ENCODE results near the gene DNAJC5.
"Not testable (repeated sequence)": the region's sequence is repeated elsewhere in the genome, so short reads cannot be mapped to it uniquely, and the experiment has no call there.

DNAJC5 gene

DNA sequence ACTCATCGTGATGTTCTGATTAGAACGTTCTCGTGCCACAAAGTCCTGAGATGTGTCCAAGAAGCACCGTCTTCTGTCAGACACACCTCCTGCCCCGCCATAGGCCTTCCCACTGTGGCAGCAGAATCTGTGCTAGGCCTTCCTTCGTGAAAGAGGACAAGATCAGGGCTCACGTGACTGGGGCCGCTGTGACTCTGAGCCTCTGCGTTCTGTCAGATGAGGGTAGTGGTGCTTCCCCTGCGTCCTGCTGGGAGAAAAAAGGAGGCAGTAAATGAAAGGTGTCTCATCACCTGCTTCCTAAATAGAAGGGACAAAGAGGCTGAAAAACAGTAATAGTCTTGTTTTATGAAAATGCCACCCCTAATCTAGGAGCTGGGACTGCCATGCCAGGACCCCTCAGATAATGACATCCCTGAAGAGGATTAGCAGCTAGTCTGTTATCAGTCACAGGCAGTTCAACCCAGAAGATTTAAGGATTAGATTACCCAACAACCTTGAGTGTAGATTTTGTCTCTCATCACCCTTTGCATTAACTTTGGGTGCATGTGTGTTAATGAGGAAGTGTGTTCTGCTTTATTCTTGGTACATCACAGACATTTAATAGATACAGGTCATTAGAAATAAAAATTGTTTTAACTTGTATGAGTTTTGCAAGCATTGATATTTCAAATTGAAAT is 4.1 kb downstream of the DNAJC5 start:
- TF ChIP-seq ZNF274 (IDR thresholded peaks at IDR 0.05; ENCODE audit: low read depth, low read length) = no peak
- H3K4me3 ChIP-seq (ENCODE audit: low read length) = no peak overlapping the region

DNA sequence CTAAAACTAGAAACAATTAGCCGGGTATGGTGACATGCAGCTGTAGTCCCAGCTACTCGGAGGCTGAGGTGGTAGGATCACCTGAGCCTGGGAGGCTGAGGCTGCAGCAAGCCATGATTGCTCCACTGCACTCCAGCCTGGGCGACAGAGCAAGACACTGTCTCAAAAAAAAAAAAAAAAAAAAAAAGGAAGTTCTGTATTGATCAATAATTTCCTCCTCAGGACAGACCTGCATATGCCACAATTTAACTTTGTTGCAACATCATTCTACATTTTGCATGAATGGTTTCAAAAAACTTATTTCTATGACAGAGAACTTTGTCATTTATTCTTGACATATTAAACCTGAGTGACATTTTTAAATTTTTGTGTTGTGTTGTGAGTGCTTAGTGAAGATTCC is 5.5 kb downstream of the DNAJC5 start:
- no peak overlapping the region for H3K4me3 ChIP-seq (ENCODE audit: low read length)
- TF ChIP-seq ZNF274 (IDR thresholded peaks at IDR 0.05; ENCODE audit: low read depth, low read length) = no peak

DNA sequence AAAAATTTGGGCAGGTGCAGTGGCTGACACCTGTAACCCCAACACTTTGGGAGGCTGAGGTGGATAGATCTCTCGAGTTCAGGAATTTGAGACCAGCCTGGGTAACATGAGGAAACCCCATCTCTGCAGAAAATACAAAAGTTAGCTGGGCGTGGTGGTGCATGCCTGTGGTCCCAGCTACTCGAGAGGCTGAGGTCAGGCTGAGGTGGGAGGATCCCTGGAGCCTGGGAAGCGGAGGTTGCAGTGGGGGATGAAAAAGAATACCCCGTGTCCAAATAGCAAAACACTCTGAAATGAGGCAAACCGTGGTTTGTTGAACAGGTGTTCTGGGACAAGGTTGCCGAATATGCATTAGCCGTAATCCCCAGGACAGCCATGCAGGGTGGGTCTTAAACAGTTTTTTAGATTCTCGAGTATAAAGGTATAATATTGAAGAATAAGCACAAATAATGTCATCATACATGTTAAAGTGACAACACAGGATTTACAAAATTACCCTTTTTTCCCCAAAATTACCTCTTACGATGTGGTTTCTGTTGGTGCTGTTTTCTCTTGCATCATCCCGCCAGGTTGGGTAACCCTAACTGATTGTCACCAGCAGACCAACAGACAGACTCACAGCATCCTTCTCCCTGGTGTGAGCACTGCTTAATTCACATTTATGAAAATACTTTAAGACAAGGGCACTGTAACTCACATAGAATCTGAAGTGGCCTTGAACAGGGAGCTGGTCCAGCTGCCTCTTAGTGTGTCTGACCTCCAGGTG is 9.1 kb downstream of the DNAJC5 start:
- TF ChIP-seq ZNF274 (IDR thresholded peaks at IDR 0.05; ENCODE audit: low read depth, low read length) = no peak
- no peak overlapping the region for H3K4me3 ChIP-seq (ENCODE audit: low read length)

DNA sequence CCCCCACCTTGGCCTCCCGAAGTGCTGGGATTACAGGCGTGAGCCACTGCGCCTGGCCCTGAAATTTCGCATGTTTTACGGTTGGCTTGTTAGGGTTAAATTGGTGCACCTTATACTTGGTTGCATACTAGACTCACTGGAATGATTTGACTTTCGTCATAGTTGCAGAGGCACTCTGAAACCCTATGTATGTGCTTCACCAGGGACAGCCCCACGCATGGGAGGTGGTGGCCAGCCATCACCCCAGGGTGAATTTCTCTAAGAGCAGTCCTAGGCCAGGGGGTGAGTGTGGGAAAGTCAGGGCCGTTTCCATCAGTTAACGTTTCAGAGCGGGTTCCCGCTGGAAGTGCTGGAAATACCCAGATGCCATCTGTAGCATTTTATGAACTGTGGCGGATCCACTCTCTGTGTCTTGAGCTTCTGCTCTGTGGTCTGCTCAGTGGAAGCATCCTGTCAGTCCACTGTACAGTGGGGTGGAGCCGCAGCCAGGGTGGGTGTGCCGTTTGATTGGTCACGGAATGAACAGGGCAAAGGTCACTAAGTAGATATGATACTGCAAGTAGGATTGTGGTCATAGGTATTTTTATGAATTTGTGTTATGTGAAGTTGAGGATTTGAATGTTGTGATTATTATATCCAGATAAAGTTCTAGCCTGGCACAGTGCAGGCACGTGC is 13.2 kb downstream of the DNAJC5 start:
- TF ChIP-seq ZNF274 (IDR thresholded peaks at IDR 0.05; ENCODE audit: low read depth, low read length) = no peak
- no peak overlapping the region for H3K4me3 ChIP-seq (ENCODE audit: low read length)

DNA sequence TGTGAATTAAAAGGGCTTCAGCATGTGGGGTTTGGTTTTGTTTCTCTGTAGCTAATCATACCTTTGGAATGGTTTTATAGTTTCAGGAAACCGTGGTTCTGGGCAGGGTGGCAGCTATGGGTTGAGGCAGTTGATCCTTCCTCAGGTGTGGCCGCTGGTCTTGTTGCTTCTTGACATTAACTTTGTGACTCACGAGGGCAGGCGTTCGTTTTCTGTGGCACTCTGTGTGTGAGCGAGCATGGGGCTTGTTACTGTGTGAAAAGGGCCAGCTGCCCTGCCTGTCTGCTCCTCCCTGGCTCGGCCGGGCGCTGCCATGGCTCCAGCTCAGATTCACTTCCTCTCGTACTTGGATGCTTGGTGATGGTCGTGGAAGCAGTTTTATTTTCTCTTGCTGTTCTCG is 16.2 kb downstream of the DNAJC5 start:
- TF ChIP-seq ZNF274 (IDR thresholded peaks at IDR 0.05; ENCODE audit: low read depth, low read length) = no peak
- no peak overlapping the region for H3K4me3 ChIP-seq (ENCODE audit: low read length)

DNA sequence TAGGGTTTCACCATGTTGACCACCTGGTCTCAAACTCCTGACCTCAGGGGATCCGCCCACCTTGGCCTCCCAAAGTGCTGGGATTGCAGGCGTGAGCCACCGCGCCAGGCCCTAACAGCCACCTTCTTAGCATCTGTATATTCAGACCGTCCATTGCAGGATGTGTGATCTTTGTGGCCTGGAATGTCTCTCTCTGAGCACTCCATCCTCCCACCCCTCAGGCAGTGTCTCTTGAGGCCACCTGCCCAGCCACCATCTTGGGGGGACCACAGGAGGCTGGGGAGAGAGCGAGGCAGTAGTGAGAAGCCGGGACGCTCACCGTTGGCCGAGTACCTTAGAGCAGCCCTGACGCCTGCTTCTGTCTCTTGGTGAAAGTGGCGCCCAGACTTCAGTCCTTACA is 18.8 kb downstream of the DNAJC5 start:
- no peak overlapping the region for H3K4me3 ChIP-seq (ENCODE audit: low read length)
- no peak for TF ChIP-seq ZNF274 (IDR thresholded peaks at IDR 0.05; ENCODE audit: low read depth, low read length)

DNA sequence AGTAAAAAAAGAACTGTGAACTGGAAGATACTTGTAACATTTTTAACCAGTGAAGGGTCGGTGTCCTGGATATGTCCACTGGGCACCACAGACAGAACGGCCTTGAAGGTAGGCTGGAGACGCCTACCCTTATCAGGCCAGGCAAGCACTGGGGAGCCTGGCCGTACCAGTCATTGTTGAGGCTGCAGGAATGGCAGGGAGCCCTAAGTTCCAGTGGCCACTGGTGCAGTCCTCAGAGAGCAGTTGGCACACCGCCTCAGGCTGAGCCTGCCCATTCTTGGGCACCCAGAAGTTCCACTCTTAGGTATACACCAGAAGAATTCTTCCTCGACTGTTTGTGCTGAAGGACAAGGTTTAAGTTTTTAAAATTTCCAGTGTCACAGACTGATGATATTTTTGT is 20.5 kb downstream of the DNAJC5 start:
- no peak for TF ChIP-seq ZNF274 (IDR thresholded peaks at IDR 0.05; ENCODE audit: low read depth, low read length)
- no peak overlapping the region for H3K4me3 ChIP-seq (ENCODE audit: low read length)

DNA sequence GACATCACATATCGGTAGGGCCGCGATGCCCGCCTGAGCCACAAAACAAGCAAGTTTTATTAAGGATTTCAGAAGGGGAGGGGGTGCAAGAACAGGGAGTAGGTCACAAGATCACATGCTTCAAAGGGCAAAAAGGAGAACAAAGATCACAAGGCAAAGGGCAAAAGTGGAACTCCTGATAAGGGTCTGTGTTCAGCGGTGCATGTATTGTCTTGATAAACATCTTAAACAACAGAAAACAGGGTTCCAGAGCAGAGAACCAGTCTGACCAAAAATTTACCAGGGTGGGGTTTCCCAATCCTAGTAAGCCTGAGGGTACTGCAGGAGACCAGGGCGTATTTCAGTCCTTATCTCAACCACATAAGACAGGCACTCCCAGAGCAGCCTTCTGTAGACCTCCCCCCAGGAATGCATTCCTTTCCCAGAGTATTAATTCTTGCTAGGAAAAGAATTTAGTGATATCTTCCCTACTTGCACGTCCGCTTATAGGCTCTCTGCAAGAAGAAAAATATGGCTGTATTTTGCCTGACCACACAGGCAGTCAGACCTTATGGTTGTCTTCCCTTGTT is 21.5 kb downstream of the DNAJC5 start:
- H3K4me3 ChIP-seq (ENCODE audit: low read length) = not testable (repeated sequence)

DNA sequence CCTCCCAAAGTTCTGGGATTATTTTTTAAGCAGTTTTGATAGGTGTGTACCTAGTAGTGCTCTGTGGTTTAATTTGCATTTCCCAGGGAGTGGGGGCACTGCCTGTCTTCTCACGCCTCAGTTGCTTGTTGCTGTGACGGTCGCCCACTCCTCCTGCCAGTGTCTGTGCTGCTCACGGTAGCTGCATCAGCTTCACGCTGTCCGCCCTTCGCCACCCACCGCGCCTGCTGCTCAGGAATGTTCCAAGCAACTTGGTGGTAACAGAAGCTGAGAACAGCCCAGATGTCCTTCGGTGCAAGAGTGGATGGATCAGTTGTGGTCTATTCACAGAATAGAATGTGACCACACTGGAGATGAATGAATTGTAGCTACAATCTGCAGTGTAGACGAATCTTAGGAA is 22.9 kb downstream of the DNAJC5 start:
- no peak for TF ChIP-seq ZNF274 (IDR thresholded peaks at IDR 0.05; ENCODE audit: low read depth, low read length)
- H3K4me3 ChIP-seq (ENCODE audit: low read length) = no peak overlapping the region

DNA sequence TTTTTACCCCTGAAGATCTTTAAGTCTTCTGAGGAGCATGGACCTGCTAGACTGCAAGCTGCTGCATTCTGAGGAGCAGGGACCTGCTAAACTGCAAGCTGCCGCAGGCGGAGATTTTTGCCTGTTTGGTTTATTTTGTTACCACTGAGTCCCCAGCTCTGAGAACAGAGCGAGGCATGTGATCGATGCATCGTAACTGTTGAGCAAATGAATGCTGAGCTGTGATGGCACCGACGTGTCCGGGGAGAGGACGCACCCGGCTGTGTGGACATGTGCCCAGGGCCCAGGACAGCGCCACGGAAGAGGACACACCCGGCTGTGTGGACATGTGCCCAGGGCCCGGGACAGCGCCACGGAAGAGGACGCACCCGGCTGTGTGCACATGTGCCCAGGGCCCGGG is 24.2 kb downstream of the DNAJC5 start:
- TF ChIP-seq ZNF274 (IDR thresholded peaks at IDR 0.05; ENCODE audit: low read depth, low read length) = no peak
- no peak overlapping the region for H3K4me3 ChIP-seq (ENCODE audit: low read length)

DNA sequence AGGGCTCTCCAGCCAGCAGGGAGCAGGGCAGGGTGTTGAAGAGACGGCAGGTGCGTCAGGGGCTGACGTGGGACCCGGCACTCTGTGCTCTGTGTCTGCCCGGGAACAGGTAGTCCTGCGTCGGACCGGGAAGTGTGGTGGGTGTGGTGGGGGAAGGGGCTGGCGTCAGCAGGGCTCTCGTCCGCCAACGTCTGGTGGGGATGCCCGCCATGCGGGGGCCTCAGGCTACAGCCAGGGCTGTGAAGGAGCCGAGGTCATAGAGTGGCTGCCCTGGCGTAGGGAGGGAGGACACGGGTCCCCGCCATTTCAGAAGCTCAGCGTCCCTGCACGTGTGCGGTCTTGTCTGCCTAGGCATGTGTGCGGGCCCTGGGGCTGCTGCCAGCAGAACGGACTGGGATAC is 25.3 kb downstream of the DNAJC5 start:
- no peak overlapping the region for H3K4me3 ChIP-seq (ENCODE audit: low read length)
- no peak for TF ChIP-seq ZNF274 (IDR thresholded peaks at IDR 0.05; ENCODE audit: low read depth, low read length)

DNA sequence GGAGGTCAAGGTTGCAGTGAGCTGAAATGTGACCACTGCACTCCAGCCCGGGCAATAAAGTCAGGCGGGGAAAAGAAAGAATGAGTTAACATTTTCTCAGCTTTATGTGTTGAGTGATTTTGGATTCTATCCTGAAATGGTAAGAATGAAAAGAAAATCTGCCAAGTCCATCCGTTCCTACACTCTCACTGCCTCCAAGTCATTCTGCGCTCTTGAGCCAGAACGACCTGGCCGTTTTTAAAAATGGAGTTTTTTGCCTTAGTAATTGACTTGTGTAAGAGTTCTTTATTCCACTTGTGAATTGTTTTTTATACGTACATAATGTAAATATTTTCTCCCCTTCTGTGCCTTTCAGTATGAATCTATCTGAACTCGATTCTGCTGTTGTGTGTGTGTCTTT is 28.7 kb downstream of the DNAJC5 start:
- no peak for TF ChIP-seq ZNF274 (IDR thresholded peaks at IDR 0.05; ENCODE audit: low read depth, low read length)
- H3K4me3 ChIP-seq (ENCODE audit: low read length) = no peak overlapping the region

DNA sequence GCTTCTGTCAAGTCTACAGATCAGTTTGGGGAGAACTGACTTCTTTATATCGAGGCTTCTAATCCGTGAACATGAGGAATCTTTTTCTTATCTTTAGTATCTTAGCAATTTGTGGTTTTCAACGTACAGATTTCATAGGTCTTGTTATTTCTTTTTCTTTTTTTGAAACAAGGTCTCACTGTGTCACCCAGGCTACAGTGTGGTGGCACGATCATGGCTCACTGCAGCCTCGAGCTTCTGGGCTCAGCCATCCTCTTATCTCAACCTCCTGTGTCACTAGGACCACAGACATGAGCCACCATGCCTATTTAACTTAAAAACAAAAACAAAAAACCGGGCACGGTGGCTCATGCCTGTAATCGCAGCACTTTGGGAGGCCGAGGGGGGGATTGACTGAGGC is 29.3 kb downstream of the DNAJC5 start:
- H3K4me3 ChIP-seq (ENCODE audit: low read length) = no peak overlapping the region
- no peak for TF ChIP-seq ZNF274 (IDR thresholded peaks at IDR 0.05; ENCODE audit: low read depth, low read length)

DNA sequence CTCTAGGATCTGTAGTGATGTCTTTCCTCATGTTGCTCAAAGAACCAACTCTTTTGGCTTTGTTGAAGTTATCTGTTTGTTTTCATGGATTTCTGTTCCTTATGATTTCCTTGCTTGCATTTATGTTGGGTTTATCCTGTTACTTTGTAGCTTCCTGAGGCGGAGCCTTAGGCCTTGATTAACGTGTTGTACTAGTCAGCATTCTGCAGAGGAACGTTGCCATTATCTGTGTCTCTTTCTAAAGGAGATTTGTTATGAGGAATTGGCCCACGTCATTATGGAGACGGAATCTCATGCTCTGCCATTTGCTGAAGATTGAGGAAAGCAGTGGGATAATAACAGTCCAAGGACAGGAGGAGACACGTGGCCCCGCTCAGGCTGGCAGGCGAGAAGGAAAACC is 31.4 kb downstream of the DNAJC5 start:
- TF ChIP-seq ZNF274 (IDR thresholded peaks at IDR 0.05; ENCODE audit: low read depth, low read length) = no peak
- no peak overlapping the region for H3K4me3 ChIP-seq (ENCODE audit: low read length)

DNA sequence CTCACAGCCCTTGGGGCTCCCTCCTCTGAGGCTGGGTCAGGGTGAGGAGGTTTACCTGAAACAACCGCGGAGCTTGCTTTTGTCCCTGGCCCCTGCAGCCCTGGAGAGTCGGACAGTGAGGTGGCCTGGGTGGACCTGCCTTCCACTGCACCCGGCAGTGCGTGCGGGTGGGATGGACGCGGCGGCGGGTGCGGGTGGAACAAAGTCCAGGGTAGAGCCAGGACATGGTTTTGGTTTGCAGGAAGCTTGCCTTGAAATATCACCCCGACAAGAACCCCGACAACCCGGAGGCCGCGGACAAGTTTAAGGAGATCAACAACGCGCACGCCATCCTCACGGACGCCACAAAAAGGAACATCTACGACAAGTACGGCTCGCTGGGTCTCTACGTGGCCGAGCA is 34.1 kb downstream of the DNAJC5 start:
- no peak for TF ChIP-seq ZNF274 (IDR thresholded peaks at IDR 0.05; ENCODE audit: low read depth, low read length)
- H3K4me3 ChIP-seq (ENCODE audit: low read length) = no peak overlapping the region

DNA sequence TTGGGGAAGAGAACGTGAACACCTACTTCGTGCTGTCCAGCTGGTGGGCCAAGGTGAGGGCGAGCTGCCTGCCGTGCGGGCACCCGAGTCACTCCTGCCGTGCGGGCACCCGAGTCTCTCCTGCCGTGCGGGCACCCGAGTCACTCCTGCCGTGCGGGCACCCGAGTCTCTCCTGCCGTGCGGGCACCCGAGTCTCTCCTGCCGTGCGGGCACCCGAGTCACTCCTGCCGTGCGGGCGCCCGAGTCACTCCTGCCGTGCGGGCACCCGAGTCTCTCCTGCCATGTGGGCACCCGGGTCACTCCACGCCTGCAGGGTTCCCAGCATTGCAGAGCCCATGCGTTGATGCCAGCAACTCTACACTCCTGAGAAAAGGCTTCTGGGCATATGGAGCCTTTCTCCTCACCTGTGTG is 34.6 kb downstream of the DNAJC5 start:
- H3K4me3 ChIP-seq (ENCODE audit: low read length) = not testable (repeated sequence)

Measured in GM08714 (cell line).